SH-SY5Y (cell line): ENCODE results near the gene ARHGEF37.

Source experiments
- GATA2 ChIP-seq: IDR thresholded peaks from 2 replicates; pipeline ENCODE4 v1.6.1; 2011; ENCODE audit warnings: mild to moderate bottlenecking, low read depth, low read length
- GATA3 ChIP-seq: IDR thresholded peaks from 2 replicates; pipeline ENCODE4 v1.6.1; 2011; ENCODE audit warnings: low read depth, mild to moderate bottlenecking, low read length, moderate library complexity

- TF ChIP-seq GATA2 (no peak), GATA3 (no peak)
These were observed 30.6 kb upstream of the ARHGEF37 start for GRCh38 chr5:149550594-149551226.
